ENCODE measurements around the gene SSR2.

SSR2 gene

DNA sequence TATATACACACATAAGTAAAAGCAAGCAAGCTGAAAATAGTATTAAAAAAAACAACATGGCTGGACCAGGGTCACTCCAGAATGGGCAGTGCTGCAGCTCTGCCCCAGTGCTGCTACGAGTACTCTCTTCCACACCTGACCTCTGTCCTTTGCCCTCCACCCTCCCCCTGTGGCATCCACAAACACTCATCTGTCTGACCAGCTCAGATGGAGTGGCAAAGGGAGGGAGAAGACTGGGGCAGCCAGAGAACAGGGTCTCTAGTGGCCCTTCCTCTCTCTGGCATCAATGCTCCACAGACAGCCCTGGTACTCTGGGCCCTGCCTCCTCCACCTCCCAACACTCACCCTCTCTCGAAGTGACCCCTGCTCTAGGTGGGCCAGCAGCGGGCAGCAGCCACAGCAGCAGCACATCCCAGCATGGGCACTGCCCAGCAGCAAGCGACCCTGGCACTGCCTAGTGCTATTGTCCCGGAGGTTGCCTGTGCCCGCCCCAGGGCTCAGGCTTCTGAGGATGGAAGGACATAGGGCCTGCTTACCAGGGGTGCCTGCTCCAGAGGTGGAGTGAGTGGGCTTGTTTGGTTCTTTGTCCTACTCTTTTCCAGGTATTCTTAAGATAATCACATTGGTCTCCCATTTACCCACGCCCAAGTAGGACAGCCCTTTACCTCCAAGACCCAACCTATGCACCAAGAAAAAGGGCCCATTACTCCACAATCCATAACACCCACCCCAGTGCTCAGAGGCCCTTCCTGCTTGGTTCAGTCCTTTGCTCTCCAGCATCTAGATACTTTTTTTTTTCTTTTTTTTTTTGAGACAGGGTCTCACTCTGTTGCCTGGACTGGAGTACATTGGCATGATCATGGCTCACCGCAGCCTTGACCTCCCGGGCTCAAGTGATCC, 48.6 kb downstream of the SSR2 start:
- DNase-seq: no peak

DNA sequence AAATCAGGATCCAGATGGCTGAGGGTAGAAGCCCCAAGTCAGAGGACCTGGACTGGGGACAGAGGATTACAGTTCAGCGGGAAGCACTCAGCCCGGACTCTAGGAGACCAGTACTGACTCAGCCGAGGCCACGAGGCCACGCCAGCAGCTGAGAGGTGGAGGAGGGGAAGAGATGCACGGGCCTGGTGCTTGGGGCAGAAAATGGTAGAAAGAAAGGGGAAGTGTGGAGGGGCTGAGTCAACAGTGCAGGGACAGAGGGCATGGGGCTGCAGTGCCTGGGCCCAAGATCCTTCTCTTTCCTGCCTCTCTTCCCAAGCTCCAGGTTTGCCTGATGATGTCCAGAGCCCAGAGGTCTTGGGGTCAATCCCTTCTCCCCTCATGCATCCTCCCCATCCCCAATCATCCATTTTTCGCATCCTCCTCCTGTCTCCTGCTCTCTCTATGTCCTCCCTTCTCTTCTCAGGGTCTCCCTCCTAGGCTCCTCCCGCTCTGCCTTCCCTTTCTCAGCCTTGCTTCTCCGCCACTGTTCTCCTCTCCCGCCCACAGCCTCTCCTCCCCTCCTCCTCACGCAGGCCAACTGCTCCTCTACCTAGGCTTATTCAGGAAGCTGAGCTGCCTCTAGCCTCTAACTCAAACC, 50.1 kb downstream of the SSR2 start:
- DNase-seq: peak; percentile 78

DNA sequence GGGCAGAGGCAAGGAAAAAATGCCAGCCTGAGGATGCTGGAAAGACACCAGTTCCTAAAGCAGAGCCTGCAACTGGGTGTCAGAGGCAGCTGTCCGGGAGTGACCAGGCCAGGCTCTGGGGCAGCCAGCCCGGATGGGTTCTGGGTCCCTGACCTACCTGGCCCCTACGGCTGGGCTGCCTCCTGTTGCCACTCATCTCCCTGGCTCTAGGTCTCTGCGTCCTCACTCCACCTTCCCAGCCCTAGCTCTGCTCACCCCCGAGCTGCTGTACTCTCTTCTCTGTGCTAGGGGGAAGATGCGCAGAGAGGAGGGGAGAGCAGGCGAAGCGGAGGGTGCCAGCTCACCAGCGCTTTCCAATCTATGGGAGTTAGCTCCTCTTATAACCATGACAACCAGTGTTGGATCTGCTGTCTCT, 51.4 kb downstream of the SSR2 start:
- DNase-seq: no peak

DNA sequence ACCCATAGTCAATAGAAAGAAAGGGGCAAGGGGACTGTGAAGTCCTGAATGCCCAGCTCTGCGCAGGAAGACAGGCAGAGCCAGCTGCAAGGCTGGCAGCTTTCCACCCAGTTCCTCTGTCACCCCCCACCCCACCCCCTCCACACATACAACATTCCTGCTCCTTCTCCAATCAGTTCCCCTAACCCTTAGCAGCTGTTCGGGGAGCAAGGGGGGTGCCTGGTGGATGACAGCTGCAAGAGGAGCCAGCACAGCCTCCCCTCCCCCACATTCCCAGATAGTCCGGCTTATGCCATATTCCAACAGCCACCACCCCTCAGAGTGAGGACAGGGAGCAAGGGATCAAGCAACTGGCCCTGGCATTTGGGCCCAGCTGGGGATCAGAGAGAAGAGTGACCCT, 52.1 kb downstream of the SSR2 start:
- no peak for DNase-seq

DNA sequence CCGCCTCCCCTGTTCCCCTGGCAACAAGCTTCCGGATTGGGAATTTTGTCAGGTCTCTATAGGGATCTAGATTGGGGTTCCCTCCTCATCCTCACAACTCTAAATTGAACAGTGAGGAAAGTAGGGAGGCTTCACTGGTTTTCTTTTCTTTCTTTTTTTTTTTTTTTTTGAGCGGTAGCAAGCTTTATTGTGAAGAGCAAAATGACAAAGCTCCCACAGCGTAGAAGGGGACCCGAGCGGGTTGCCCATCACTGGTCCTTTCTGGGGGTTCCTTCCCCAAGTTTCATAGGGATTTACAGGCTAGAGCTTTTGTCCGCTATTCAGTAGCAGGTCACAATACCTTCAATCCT, 52.7 kb downstream of the SSR2 start:
- no peak for DNase-seq

DNA sequence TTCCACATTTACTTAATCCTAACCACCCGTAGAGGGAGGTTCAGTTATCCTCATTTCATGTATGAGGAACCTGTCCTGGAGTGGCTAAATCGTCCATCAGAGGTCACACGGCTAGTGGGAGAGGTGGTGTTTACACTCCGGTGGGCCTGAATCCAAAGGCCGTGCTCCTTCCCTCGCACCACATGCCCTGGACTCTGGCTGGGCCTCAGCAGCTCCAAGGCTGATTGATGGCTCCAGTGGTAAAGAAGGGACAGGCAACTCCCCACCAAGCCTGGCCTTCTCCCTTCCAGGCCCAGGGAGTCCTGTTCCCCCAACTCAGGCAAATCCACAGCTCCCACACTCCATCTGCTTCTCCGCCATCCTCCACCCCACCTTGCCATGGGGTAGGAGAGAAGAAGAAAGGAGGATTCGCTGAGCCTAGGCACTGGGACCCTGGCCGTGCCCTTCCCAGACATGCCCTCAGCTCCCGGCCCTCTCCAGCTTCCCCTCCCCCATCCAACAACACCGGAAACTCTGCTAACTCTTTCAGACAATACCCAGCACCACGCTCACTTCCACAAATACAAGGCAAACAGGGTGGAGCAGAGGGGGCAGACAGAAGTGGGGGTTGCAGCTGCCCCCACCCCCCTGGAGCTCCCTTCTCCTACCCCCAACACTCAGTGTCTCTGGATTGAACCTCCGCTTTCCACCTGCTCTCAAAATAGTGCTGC, 53.3 kb downstream of the SSR2 start:
- DNase-seq: peak; percentile 39

DNA sequence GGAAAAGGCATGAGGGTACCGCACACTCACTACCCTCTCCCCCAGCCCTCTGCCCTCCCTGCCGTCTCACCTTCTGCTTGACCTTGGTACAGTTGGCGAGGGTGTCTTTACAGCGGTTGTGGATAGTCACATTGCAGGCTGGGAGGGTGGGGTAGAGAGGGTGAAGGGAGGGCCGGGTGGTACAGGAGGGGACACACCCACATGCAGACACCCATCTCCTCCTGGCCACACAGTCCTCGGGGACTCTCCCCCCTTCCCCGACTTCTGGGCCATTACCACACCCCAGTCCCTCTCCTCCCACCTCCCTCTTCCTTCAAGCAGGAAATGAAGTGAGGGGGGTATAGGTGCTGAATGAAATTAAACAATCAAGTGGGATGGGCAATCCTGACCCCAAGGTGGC, 54.0 kb downstream of the SSR2 start:
- DNase-seq: no peak

DNA sequence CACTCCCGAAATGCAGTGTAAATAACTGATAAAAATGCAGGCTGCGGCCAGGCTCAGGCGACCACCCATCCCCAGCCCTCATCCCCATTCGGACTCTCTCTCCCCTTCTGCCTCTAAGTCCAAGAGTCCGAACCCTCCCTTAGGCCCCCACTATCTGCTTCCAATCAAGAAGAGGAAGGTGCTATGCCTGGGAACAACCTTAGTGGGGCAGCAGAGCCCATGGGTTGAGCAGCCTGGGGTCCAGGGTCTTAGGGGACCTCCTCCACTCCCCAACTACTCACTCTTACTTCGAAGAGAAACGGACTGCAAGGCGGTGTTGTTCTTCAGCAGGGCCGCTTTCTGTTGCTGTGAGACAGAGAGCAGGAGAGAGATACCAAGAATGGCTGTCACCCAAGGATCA, 54.6 kb downstream of the SSR2 start:
- DNase-seq: no peak

DNA sequence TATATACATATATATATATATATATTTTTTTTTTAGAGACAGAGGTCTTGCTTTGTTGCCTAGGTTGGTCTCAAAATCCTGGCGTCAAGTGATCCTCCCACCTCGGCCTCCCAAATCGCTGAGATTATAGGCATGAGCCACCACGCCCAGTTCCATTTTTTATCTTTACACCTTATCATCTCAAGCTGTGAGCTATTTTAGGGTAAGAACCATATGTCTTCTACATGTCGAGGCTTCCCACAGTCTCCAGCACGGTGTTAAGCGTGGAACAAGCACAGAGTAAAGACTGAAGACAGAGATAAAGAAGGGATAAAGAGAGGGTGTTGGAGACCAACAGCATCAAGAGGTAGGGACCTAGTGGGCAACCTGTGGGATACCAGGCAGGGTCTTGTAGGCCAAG, 56.6 kb downstream of the SSR2 start:
- DNase-seq: no peak

DNA sequence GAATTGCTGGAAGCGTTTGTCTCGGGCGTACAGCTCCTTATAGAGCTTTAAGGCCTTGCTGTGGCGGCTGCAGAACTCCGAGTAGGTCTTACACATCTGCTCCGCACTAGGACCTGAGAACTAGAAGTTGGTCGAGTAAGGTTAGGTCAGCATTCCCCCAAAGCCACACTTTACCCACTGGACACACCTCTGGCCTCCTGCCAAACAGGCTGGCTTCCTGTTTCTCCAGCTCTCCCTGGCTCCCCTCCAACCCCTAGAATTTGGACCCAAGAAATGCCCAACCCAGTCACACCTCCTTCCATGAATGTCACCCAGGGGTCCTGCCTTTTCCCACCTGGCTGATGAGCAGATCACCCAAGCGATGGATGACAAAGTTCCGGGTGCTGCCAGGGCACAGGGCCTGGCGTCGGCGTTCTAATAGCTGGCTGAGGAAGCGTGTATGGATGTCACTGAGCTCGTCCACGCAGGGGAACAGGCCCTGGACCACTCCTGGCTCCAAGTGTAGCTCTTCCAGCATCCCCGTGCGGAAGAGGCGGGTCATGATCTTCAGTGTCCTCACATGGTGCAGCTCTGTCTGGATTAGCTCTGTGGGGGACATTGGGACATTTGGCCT, 58.0 kb downstream of the SSR2 start:
- no peak for DNase-seq

DNA sequence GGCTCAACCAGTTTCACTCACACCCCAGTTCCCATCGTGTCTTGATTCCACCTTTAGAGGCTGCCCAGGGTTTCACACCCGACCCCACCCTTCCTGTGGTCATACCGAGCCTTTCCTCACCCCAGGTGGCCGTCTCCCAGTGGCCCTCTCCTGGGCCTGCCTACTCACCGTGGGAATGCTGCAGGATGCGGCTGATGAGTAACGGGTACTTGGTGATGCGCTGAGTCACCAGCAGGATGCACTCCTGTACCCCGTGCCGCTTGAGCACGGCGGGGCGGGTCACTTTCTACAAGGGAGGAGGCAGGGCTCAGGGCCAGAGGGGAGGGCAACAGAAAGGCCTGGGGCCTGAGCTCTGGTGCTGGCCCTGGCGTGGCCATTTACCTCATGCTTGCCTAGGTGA, 58.8 kb downstream of the SSR2 start:
- DNase-seq: peak; percentile 66

DNA sequence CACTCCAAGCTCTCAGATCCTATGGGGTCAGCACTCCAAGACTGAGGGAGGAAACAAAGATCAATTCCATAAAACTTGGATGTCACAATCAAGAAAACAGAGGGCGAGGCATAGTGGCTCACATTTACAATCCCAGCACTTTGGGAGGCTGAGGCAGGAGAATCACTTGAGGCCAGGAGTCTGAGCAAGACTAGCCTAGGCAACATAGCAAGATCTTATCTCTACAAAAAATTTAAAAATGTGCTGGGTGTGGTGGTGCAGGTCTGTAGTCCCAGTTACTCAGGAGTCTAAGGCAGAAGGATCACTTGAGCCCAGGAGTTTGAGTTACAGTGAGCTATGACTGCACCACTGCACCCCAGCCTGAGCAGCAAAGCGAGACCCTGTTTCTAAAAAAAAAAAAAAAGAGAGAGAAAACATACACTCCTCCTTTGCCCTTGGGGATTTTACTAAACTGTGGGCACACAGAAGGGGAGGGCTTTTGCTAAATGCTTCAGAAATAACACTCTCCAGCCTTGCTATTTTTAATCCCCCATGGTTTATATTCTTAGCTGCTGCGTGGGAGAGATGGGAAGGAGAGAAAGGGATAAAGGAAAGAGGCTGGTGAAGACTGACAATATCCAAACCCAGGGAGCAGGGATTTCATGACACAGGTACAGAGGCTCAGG, 60.5 kb downstream of the SSR2 start:
- DNase-seq: no peak

All from CD4-positive, alpha-beta T cell treated with Interleukin-15 for 1 hour (primary cell).